NT2/D1 (cell line): ENCODE results near the gene TNS4.

Source experiments
- SUZ12 ChIP-seq: IDR thresholded peaks from 2 replicates; pipeline ENCODE4 v1.6.1; 2011; ENCODE audit not compliant: insufficient read length, insufficient read depth; ENCODE audit errors: extremely low read depth
- YY1 ChIP-seq: IDR thresholded peaks from 2 replicates; pipeline ENCODE4 v1.6.1; 2011; ENCODE audit not compliant: insufficient read length, insufficient read depth
- ZNF274 ChIP-seq: IDR thresholded peaks from 2 replicates; pipeline ENCODE4 v1.6.1; 2011; ENCODE audit warnings: mild to moderate bottlenecking, low read depth, low read length

GRCh38 chr17:40524243-40524965 lies 23.0 kb upstream of the TNS4 start:
- TF ChIP-seq YY1, result no peak
- no peak for TF ChIP-seq SUZ12
- TF ChIP-seq ZNF274, result no peak
